Hepatocyte (in vitro differentiated cells): Measurements from ENCODE around the gene CAPZB.

Experiments used
- EZH2phosphoT487 ChIP-seq: fragments of 200-600 bp; sonication (generic); IDR thresholded peaks from one replicate; pipeline ENCODE4 v1.6.1; 2018; ENCODE audit warnings: antibody characterized with exemption, mild to moderate bottlenecking, low read depth, moderate library complexity; ENCODE audit not compliant: unreplicated experiment, severe bottlenecking
- TF ChIP-seq, protein P1 (sequence below): fragments of 200-600 bp; sonication (generic); IDR thresholded peaks from 2 replicates; pipeline ENCODE4 v1.5.1; 2016; ENCODE audit warnings: antibody characterized with exemption, mild to moderate bottlenecking; ENCODE audit not compliant: poor library complexity

DNA sequence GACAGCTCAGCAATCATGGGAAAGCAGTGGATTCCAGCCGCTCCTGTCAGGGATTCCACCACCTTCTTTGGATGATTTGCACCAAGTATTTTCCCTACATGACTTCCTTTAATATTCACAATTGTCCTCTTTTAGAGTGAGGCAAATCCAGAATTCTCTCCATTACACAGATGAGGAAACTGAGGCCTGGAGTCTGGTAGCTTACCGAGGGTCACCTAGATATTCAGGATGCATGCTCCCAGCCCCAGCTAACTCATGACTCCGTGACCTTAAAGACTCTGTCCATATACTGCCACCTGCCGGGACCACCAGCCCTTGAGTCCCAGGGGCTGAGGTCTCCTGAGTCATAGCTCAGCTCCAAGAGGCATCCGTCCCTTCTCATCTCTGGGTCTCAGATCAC, 80.6 kb downstream of the CAPZB start:
- TF ChIP-seq, protein P1, sequence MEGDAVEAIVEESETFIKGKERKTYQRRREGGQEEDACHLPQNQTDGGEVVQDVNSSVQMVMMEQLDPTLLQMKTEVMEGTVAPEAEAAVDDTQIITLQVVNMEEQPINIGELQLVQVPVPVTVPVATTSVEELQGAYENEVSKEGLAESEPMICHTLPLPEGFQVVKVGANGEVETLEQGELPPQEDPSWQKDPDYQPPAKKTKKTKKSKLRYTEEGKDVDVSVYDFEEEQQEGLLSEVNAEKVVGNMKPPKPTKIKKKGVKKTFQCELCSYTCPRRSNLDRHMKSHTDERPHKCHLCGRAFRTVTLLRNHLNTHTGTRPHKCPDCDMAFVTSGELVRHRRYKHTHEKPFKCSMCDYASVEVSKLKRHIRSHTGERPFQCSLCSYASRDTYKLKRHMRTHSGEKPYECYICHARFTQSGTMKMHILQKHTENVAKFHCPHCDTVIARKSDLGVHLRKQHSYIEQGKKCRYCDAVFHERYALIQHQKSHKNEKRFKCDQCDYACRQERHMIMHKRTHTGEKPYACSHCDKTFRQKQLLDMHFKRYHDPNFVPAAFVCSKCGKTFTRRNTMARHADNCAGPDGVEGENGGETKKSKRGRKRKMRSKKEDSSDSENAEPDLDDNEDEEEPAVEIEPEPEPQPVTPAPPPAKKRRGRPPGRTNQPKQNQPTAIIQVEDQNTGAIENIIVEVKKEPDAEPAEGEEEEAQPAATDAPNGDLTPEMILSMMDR, result no peak
- TF ChIP-seq EZH2phosphoT487, result no peak
